ENCODE measurements around the gene SORCS2. TPM values are rescaled to one million over a fixed set of nuclear protein-coding genes. Genes with fewer than 3 reads are reported as not detected.

Gene SORCS2
- total RNA-seq, 1 donor from 2014 or later, result 3.0 TPM

DNA sequence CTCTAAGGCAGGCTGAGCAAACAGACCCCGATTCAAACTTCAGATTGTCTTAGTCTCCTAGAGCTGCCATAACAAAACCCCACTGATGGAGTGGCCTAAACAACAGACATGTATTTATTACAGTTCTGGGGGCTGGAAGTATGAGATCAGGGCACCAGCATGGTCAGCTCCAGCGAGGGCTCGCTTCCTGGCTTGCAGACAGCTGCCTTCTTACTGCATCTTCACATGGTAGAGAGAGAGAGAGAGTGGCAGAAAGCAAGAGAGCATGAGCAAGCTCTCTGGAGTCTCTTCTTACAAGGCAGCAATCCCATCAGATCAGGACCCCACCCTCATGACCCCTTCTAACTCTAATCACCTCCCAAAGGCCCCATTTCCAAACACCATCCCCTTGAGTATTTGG is 22.3 kb upstream of the SORCS2 start:
- Mint-ChIP-seq H3K36me3 (ENCODE audit: unreplicated experiment) (no peaks in the 10 kb centered on the region), H3K4me1 (ENCODE audit: unreplicated experiment) (no peaks in the 10 kb centered on the region), H3K9me3 (ENCODE audit: unreplicated experiment) (no peaks in the 10 kb centered on the region), H3K27me3 (ENCODE audit: unreplicated experiment) (peaks cover 48% of the 10 kb centered on the region), H3K4me3 (ENCODE audit: unreplicated experiment) (no peak overlapping the region), H3K27ac (ENCODE audit: unreplicated experiment) (no peak overlapping the region)
- DNase-seq (ENCODE audit: extremely low spot score, unreplicated experiment), result no peak
- TF ChIP-seq, protein P1, sequence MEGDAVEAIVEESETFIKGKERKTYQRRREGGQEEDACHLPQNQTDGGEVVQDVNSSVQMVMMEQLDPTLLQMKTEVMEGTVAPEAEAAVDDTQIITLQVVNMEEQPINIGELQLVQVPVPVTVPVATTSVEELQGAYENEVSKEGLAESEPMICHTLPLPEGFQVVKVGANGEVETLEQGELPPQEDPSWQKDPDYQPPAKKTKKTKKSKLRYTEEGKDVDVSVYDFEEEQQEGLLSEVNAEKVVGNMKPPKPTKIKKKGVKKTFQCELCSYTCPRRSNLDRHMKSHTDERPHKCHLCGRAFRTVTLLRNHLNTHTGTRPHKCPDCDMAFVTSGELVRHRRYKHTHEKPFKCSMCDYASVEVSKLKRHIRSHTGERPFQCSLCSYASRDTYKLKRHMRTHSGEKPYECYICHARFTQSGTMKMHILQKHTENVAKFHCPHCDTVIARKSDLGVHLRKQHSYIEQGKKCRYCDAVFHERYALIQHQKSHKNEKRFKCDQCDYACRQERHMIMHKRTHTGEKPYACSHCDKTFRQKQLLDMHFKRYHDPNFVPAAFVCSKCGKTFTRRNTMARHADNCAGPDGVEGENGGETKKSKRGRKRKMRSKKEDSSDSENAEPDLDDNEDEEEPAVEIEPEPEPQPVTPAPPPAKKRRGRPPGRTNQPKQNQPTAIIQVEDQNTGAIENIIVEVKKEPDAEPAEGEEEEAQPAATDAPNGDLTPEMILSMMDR (IDR thresholded peaks at IDR 0.05), result no peak

GRCh38 chr4:7171191-7171900 is 21.0 kb upstream of the SORCS2 start:
- Mint-ChIP-seq H3K9me3 (ENCODE audit: unreplicated experiment) (no peaks in the 10 kb centered on the region), H3K4me1 (ENCODE audit: unreplicated experiment) (no peaks in the 10 kb centered on the region), H3K4me3 (ENCODE audit: unreplicated experiment) (no peak overlapping the region), H3K36me3 (ENCODE audit: unreplicated experiment) (no peaks in the 10 kb centered on the region), H3K27me3 (ENCODE audit: unreplicated experiment) (peaks cover 59% of the 10 kb centered on the region), H3K27ac (ENCODE audit: unreplicated experiment) (no peak overlapping the region)
- TF ChIP-seq, protein P1 (IDR thresholded peaks at IDR 0.05), result no peak
- DNase-seq (ENCODE audit: extremely low spot score, unreplicated experiment), result no peak

DNA sequence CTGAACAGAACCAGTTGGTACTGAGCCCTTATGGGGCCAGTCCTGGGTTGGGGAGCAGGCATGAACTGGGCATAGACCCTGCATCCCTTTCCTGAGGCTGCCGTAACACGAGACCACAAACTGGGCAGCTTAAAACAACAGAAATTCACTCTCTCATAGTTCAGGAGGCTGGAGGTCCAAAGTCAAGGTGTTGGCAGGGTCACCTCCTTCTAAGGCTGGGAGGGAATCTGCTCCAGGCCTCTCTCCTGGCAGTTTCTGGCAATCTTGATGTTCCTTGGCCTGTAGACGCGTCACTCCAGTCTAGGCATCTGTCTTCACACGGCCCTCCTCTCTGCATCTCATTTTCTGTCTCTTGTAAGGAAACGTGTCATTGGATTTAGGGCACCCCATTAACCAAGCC is 19.8 kb upstream of the SORCS2 start:
- H3K27ac Mint-ChIP-seq (ENCODE audit: unreplicated experiment), result no peak overlapping the region
- no peaks in the 10 kb centered on the region for H3K4me1 Mint-ChIP-seq (ENCODE audit: unreplicated experiment)
- H3K27me3 Mint-ChIP-seq (ENCODE audit: unreplicated experiment), result peaks cover 69% of the 10 kb centered on the region
- no peak for DNase-seq (ENCODE audit: extremely low spot score, unreplicated experiment)
- H3K4me3 Mint-ChIP-seq (ENCODE audit: unreplicated experiment), result no peak overlapping the region
- TF ChIP-seq, protein P1 (IDR thresholded peaks at IDR 0.05), result no peak
- no peaks in the 10 kb centered on the region for H3K9me3 Mint-ChIP-seq (ENCODE audit: unreplicated experiment)
- no peaks in the 10 kb centered on the region for H3K36me3 Mint-ChIP-seq (ENCODE audit: unreplicated experiment)

GRCh38 chr4:7172946-7173345 is 19.4 kb upstream of the SORCS2 start:
- Mint-ChIP-seq H3K27me3 (ENCODE audit: unreplicated experiment) (peaks cover 69% of the 10 kb centered on the region), H3K4me3 (ENCODE audit: unreplicated experiment) (no peak overlapping the region), H3K4me1 (ENCODE audit: unreplicated experiment) (no peaks in the 10 kb centered on the region), H3K36me3 (ENCODE audit: unreplicated experiment) (no peaks in the 10 kb centered on the region), H3K27ac (ENCODE audit: unreplicated experiment) (no peak overlapping the region), H3K9me3 (ENCODE audit: unreplicated experiment) (peaks cover under 1% of the 10 kb centered on the region)
- TF ChIP-seq, protein P1 (IDR thresholded peaks at IDR 0.05), result no peak
- no peak for DNase-seq (ENCODE audit: extremely low spot score, unreplicated experiment)

DNA sequence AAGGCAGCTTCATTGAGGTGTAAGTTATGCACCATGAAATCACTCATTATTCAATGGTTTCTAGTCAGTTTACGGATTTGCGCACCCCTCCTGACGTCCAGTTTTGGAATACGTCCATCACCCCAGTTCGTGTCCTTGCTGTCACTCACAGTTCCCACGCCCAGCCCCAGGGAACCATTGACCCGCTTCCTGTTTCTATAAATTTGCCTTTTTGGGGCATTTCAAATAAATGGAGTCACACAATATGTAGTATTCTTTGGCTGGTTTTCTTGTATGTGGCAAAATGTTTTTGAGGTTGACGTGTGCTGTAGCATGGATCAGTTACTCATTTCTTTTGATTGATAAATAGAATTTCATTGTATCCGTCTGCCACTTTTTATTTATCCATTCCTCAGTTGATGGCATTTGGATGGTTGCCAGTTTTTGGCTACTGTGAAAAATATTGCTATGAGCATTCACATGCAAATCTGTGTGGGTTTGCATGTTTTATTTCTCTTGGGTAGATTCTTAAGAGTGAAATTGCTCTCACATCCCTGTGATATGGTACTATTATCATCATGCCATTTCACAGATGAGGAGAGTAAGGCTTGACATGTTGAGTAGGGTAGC is 18.4 kb upstream of the SORCS2 start:
- Mint-ChIP-seq H3K27me3 (ENCODE audit: unreplicated experiment) (peaks cover 66% of the 10 kb centered on the region), H3K9me3 (ENCODE audit: unreplicated experiment) (peaks cover 5% of the 10 kb centered on the region), H3K4me3 (ENCODE audit: unreplicated experiment) (no peak overlapping the region), H3K27ac (ENCODE audit: unreplicated experiment) (no peak overlapping the region), H3K36me3 (ENCODE audit: unreplicated experiment) (no peaks in the 10 kb centered on the region), H3K4me1 (ENCODE audit: unreplicated experiment) (no peaks in the 10 kb centered on the region)
- no peak for DNase-seq (ENCODE audit: extremely low spot score, unreplicated experiment)
- TF ChIP-seq, protein P1 (IDR thresholded peaks at IDR 0.05), result no peak
